M059J (cell line): ENCODE measurements around the gene RGS14. TPM values are rescaled to one million over a fixed set of nuclear protein-coding genes. Genes with fewer than 3 reads are reported as not detected.
A peak's percentile ranks its signal among the peaks of the same experiment; 100 is the strongest.

ENCODE experiments used
- DNase-seq: peaks from one replicate; pipeline ENCODE4 v3.0.0-alpha.2; 2012; ENCODE audit warnings: low read depth
- total RNA-seq: library from RNA; depleted of rRNA; stranded (reverse); fragments of >200 nt; shearing (Covaris generic); gene quantifications from 2 replicates; pipeline ENCODE4 v1.2.3, GENCODE V29; 2014

Gene RGS14
- total RNA-seq, 1 experiment from 2014 or later, result 11.5 TPM

DNA sequence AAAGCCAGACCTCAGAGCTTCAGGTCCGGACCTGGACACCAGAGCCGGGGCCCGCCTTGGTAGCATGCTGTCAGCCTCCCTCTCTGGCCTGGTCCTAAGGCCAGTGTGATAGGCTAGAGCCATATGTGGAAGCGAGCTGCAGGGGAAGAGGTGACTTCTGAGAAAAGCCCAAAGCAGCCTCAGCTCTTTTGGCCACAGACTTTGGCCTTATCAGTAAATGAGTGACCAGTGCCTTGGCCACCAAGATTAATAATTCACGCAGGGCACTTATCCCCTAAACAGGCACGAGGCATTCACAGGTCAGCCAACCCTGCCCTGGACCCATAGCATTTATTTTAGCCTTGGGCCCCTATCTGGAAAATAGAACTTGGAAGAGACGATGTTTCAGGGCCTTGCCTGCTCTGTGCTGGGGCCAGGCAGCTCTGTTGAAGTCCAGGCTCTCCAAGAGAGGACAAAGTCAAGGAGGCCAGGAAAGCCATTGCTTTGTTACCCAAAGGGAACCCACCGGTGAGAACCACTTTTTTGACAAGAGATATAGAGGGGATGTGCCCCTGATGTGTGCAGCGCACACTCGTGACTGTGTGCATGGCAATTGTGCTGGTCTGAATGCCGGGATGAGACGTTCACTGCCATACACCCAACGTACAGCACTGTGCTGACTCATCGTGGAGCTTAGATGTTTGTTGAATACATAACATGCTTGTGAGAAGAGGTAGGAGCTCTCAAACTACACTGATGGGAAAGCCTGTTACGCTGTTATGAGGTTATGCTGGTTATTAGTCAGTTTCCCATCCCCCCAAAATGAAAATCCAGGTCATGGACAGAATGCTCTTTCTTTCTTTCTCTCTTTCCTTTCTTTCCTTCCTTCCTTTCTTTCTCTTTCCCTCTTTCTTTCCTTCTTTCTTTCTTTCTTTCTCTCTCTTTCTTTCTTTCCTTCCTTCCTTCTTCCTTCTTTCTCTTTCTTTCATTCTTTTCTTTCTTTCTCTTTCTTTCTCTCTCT, 21.5 kb downstream of the RGS14 start:
- DNase-seq, result peak; percentile 45

DNA sequence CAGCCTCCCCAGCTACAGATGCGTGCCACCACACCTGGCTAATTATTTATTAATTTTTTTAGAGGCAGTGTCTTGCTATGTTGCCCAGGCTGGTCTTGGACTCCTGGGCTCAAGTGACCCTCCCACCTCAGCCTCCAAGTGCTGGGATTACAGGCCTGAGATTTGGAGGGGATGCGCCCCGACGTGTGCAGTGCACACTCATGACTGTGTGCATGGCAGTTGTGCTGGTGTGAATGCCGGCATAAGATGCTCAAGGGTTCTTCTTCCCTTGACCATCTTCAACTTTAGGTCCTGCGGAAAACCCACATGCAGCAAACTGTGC, 23.0 kb downstream of the RGS14 start:
- no peak for DNase-seq

DNA sequence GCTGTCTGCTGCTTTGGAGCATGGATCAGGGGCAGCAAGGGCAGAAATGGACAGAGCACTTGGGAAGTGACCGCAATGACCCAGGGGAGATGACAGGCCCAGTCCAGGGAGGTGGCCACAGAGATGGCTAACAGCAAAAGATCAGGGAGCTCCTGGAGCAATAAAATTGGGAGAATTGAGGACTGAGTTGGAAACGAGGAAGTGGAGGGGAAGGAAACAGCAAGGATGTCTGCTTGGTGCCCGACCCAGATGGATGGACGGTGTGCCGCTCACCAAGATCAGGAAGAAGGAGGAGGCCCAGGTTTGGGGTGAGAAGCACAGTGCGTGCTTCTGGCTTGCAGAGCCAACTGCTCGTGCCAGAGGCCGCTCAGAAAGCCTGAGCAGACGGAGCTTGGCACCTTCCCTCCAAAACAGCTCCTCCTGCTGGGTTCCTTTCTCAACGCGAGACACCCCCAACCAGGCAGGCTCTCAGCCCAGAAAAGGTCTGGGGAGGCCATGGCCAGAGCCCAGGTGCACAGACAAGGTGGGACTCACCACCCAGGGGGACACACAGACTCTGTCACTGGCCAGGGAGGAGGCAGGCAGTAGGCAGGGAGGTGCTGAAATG, 24.8 kb downstream of the RGS14 start:
- DNase-seq, result peak; percentile 20

GRCh38 chr5:177383181-177383580, 25.5 kb downstream of the RGS14 start:
- no peak for DNase-seq

DNA sequence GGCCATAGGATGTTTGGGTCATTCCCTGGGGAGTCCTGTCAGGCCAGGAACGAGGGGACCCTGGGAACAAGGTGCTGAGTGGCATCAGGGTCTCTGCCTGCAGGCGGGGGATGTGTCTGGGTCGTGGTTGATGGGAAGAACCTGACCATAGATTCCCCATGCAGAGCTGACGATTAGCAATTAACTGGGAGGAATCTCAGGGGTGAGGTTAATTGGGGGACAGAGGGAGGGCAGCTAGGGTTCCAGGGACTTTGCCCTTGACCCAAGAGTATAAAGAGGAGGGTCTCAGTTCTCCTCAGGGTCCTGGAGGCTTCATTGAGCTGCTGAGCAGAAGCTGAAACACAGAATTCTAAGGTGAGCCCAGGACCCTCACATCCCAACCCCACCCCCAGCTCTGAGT, 26.4 kb downstream of the RGS14 start, which contains the start of gene SLC34A1:
Gene SLC34A1 (plus strand): TSS at position 301 of the 400 bp plus-strand sequence. CDS start 1,308 bp downstream, outside the sequence.
- no peak for DNase-seq

GRCh38 chr5:177385720-177386119, 28.0 kb downstream of the RGS14 start:
- no peak for DNase-seq

- no peak for DNase-seq
Observed at GRCh38 chr5:177386542-177386941, 28.8 kb downstream of the RGS14 start.

GRCh38 chr5:177387405-177387804, 29.7 kb downstream of the RGS14 start:
- DNase-seq, result no peak

DNA sequence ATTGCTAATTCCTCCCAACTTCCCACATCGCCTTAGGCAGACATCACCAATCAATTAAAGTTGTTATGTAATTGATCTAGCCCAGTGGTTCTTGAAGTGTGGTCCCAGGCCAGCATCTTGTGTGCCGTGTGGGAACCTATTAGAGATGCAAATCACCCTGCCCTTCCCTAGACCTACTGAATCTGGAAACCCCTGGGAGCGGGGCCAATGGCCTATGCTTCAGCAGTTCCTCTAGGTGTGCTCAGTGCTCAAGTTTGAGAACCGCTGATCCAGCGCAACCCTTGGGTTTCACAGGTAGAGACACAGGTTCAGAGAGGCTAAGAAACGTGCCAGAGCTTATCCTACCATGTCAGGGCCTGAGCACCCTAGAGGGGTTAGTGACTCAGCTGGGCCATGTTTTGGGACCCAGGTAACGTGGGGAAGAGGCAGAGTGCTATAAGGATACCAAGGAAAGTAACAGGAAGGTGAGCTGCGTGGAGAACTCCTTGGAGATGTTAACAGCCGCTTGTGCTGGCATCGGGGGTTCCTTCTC, 30.9 kb downstream of the RGS14 start:
- DNase-seq, result no peak

DNA sequence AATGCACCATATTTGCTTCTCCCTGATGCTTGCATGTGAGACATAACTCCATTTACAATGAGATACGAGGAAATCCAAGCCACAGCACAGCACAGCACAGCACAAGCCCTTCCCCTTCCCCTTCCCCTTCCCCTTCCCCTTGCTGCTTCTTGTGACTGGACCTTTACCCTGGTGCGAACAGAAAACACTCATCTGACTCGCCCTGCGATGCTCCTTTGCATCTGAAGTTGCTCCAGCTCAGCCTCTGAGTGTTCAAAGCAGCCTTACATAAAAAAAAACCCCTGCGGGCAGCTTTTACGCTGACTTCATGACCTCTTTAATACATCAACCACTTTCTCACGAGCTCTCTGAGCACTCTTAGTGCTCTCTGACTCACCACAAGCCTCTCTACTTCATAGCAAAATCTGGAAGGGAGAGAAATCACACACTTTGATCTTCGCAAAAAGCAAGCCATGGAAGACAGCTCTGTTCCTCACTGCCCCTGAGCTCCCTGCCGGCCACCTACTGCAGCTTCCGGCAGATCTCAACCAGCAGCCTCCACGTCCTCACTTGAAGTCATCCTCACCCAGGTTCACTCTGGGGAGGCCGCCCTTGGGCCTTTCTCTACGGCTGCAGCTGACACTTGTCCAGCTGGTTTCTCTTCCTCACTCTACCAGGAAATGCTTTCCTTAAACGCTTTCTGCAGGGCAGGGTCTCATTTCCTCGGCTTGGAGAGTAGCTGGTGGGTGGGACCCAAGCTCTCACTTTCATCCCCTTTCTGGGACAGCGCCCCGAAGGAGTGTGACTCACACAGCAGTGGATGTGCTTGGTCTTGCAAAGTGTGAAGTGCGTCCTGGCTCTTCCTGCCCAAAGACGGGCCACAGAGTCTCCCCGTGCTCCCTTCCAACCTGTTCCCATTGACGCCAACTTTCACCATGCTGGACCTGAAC, 31.8 kb downstream of the RGS14 start:
- DNase-seq, result peak; percentile 98

GRCh38 chr5:177390363-177391300, 32.9 kb downstream of the RGS14 start:
- DNase-seq, result peak; percentile 84

DNA sequence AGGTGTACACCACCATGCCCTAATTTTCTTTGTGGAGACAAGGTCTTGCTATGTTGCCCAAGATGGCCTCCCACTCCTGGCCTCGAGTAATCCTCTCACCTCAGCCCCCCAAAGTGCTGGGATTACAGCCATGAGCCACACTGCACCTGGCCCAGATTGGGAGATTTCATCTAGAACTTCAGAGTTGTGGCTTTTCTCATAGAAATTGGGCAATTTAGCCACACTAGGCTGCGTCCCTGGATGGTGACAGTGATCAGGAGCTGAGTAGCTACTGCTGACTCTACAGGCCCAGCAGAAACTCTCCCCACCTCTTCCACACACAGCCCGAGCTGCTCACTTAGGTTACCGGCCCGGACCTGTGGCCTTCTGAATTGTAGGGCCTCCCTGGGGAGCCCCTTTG, 35.0 kb downstream of the RGS14 start:
- no peak for DNase-seq

- DNase-seq, result no peak
Observed at GRCh38 chr5:177393206-177393765, 35.6 kb downstream of the RGS14 start.

DNA sequence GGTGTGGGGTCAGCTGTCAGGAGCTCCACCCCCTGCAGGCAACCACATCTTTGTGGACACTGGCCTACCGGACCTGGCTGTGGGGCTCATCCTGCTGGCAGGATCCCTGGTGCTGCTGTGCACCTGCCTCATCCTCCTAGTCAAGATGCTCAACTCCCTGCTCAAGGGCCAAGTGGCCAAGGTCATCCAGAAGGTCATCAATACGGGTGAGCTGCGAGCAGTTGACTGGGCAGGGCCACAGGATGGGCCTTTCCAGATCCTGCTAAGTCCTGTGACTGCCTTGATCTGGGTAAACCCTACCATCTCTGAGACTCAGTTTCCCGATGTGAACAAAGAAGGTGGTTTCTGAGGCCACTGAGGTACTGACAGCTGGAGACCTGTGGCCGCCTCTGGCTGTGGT, 36.3 kb downstream of the RGS14 start:
- no peak for DNase-seq

DNA sequence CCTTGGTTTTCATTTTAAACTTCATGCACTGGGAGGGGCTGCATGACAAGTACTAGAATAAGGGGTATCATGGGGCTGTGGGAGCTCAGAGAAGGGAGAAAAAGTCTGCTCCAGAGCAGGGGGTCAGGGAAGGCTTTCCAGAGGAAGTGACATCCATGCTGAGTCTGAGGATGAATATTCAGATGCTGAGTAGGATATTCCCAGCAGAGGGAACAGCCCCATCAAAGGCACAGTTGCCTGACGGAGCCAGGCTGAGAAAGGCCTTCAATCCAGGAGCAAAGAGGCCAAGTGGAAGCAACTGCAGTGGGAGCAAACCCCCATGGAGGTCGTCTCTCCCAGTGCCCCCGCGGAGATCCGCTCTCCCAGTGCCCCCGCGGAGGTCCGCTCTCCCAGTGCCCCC, 38.4 kb downstream of the RGS14 start:
- DNase-seq, result no peak

DNA sequence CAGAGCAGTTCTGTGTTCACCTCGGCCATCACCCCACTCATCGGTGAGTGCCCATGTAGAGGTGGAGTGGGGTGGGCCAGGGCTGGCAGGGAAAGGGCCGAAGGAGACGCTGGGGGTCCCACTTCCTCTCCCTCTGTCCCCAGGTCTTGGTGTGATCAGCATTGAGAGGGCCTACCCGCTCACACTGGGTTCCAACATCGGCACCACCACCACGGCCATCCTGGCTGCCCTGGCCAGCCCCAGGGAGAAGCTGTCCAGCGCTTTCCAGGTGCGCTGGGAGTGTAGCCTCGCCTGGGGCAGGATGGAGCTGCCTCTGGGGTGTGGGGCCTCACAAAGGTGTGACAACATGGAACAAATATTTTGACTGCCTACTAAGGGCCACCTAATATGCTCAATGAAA, 39.1 kb downstream of the RGS14 start:
- DNase-seq, result no peak

DNA sequence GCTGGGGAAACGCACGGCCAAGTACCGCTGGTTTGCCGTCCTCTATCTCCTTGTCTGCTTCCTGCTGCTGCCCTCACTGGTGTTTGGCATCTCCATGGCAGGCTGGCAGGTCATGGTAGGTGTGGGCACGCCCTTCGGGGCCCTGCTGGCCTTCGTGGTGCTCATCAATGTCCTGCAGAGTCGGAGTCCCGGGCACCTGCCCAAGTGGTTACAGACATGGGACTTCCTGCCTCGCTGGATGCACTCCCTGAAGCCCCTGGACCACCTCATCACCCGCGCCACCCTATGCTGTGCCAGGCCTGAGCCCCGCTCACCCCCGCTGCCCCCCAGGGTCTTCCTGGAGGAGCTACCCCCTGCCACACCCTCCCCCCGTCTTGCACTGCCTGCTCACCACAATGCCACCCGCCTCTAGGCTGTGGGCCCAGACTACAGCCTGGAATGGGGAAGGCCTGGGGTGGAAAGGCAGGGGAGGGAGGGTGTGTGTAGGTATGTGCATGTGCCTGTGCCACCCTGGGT, 40.2 kb downstream of the RGS14 start:
- no peak for DNase-seq

- no peak for DNase-seq
Observed at GRCh38 chr5:177399997-177400868, 42.5 kb downstream of the RGS14 start, which contains the start of gene PFN3. Gene PFN3 (minus strand): TSS chr5:177400661. CDS start chr5:177400576, 85 bp downstream.
